Mesodermal cell (in vitro differentiated cells): ENCODE data around the gene GULP1.

ENCODE experiments used
- H3K27ac ChIP-seq: 2 replicates; pipeline ENCODE4 v1.7.0; 2013; ENCODE audit warnings: mild to moderate bottlenecking, low read depth, low read length, moderate library complexity; ENCODE audit not compliant: severe bottlenecking
- H3K36me3 ChIP-seq: 2 replicates; pipeline ENCODE4 v1.7.1; 2013; ENCODE audit warnings: mild to moderate bottlenecking, low read length, moderate library complexity; ENCODE audit not compliant: control insufficient read depth, insufficient read depth
- H3K4me1 ChIP-seq: one replicate; pipeline ENCODE4 v1.7.1; 2013; ENCODE audit warnings: mild to moderate bottlenecking, low read length; ENCODE audit not compliant: insufficient read depth, control insufficient read depth, poor library complexity, severe bottlenecking
- H3K4me3 ChIP-seq: 2 replicates; pipeline ENCODE4 v1.7.0; 2013; ENCODE audit warnings: low read length, control low read depth, mild to moderate bottlenecking; ENCODE audit not compliant: insufficient read depth, poor library complexity, severe bottlenecking; ENCODE audit errors: extremely low read depth
- H3K9me3 ChIP-seq: 2 replicates; pipeline ENCODE4 v1.7.1; 2013; ENCODE audit warnings: mild to moderate bottlenecking, low read length, moderate library complexity; ENCODE audit not compliant: control insufficient read depth
- WGBS, 2 experiments: methylation state at CpG; one replicate each; pipeline ENCODE4 v1.1.5; 2013; ENCODE audit warnings: missing lambda C conversion rate in 2 of 2; ENCODE audit not compliant: insufficient coverage in 2 of 2; 5-methylcytosine and 5-hydroxymethylcytosine counted together

The GULP1 gene

GRCh38 chr2:188308483-188308882 is 16.8 kb downstream of the GULP1 start:
- Histone ChIP-seq H3K4me1 (peaks cover 12% of the 10 kb centered on the region), H3K36me3 (peaks cover 4% of the 10 kb centered on the region), H3K4me3 (no peak overlapping the region), H3K27ac (no peak overlapping the region), H3K9me3 (peaks cover 8% of the 10 kb centered on the region)
- WGBS, 2 experiments: 80% methylated on average over 1 to 2 of the region's 2 CpGs

- H3K27ac ChIP-seq: no peak overlapping the region
- peaks cover 11% of the 10 kb centered on the region for H3K4me1 ChIP-seq
- no peak overlapping the region for H3K4me3 ChIP-seq
- WGBS, 2 experiments: 89 to 90% methylated on average over 1 of the region's 4 CpGs
- peaks cover 4% of the 10 kb centered on the region for H3K36me3 ChIP-seq
- peaks cover 8% of the 10 kb centered on the region for H3K9me3 ChIP-seq
Measured at GRCh38 chr2:188309364-188309763, 17.7 kb downstream of the GULP1 start.

GRCh38 chr2:188314314-188315054 is 22.8 kb downstream of the GULP1 start:
- H3K36me3 ChIP-seq: peaks cover 4% of the 10 kb centered on the region
- no peak overlapping the region for H3K4me3 ChIP-seq
- WGBS, 2 experiments: 80% methylated on average over 1 of the region's 6 CpGs; no CpG with 5 or more reads in 1 of the 2 experiments
- peak overlapping the region; percentile 55 for H3K27ac ChIP-seq
- H3K9me3 ChIP-seq: peaks cover 8% of the 10 kb centered on the region
- peaks cover 12% of the 10 kb centered on the region for H3K4me1 ChIP-seq

GRCh38 chr2:188315750-188316149 is 24.1 kb downstream of the GULP1 start:
- H3K4me3 ChIP-seq: no peak overlapping the region
- peaks cover 8% of the 10 kb centered on the region for H3K9me3 ChIP-seq
- H3K36me3 ChIP-seq: peaks cover 4% of the 10 kb centered on the region
- H3K4me1 ChIP-seq: peaks cover 12% of the 10 kb centered on the region
- H3K27ac ChIP-seq: no peak overlapping the region
- 69 to 93% methylated on average over 2 of the region's 4 CpGs for WGBS, 2 experiments

GRCh38 chr2:188316342-188316741 is 24.7 kb downstream of the GULP1 start:
- Histone ChIP-seq H3K4me3 (no peak overlapping the region), H3K36me3 (peaks cover 4% of the 10 kb centered on the region), H3K9me3 (peaks cover 8% of the 10 kb centered on the region), H3K4me1 (peaks cover 12% of the 10 kb centered on the region), H3K27ac (no peak overlapping the region)
- 75 to 100% methylated on average over 1 of the region's 1 CpG for WGBS, 2 experiments

GRCh38 chr2:188316791-188317423 is 25.2 kb downstream of the GULP1 start:
- H3K36me3 ChIP-seq: peaks cover 4% of the 10 kb centered on the region
- no peak overlapping the region for H3K4me3 ChIP-seq
- peaks cover 12% of the 10 kb centered on the region for H3K4me1 ChIP-seq
- H3K9me3 ChIP-seq: peaks cover 8% of the 10 kb centered on the region
- whole genome bisulfite sequencing, 2 experiments: 0% methylated on average over 1 of the region's 4 CpGs; no CpG with 5 or more reads in 1 of the 2 experiments
- no peak overlapping the region for H3K27ac ChIP-seq

- Histone ChIP-seq H3K9me3 (no peaks in the 10 kb centered on the region), H3K4me1 (peaks cover 12% of the 10 kb centered on the region), H3K36me3 (peaks cover 4% of the 10 kb centered on the region), H3K4me3 (no peak overlapping the region), H3K27ac (no peak overlapping the region)
- WGBS, 2 experiments: 90 to 100% methylated on average over 1 to 3 of the region's 4 CpGs
Measured at GRCh38 chr2:188318161-188318749, 26.6 kb downstream of the GULP1 start.

- Histone ChIP-seq H3K9me3 (no peaks in the 10 kb centered on the region), H3K4me1 (peaks cover 5% of the 10 kb centered on the region), H3K36me3 (peaks cover 4% of the 10 kb centered on the region), H3K27ac (no peak overlapping the region), H3K4me3 (no peak overlapping the region)
- 100% methylated on average over 1 of the region's 1 CpG; no CpG with 5 or more reads in 1 of the 2 experiments for WGBS, 2 experiments
Measured at GRCh38 chr2:188319838-188320237, 28.2 kb downstream of the GULP1 start.

- no CpG with 5 or more reads among the region's 2 CpGs for WGBS, 2 experiments
- H3K9me3 ChIP-seq: no peaks in the 10 kb centered on the region
- H3K36me3 ChIP-seq: peaks cover 4% of the 10 kb centered on the region
- H3K4me3 ChIP-seq: no peak overlapping the region
- H3K4me1 ChIP-seq: peaks cover 3% of the 10 kb centered on the region
- H3K27ac ChIP-seq: no peak overlapping the region
Measured at GRCh38 chr2:188320861-188321260, 29.2 kb downstream of the GULP1 start.

GRCh38 chr2:188322569-188323551 is 31.2 kb downstream of the GULP1 start:
- Histone ChIP-seq H3K4me1 (peaks cover 5% of the 10 kb centered on the region), H3K27ac (no peak overlapping the region), H3K36me3 (no peaks in the 10 kb centered on the region), H3K4me3 (no peak overlapping the region), H3K9me3 (no peaks in the 10 kb centered on the region)
- 47 to 78% methylated on average over 2 to 4 of the region's 6 CpGs for WGBS, 2 experiments
